ENCODE data around the gene MICAL2. TPM values are rescaled to one million over a fixed set of nuclear protein-coding genes. Genes with fewer than 3 reads are reported as not detected.

MICAL2 gene
- total RNA-seq, 1 donor from 2014 or later: 4.4 TPM

GRCh38 chr11:12155696-12156095 lies 45.3 kb downstream of the MICAL2 start:
- Mint-ChIP-seq H3K27ac (ENCODE audit: unreplicated experiment) (no peak overlapping the region), H3K27me3 (ENCODE audit: unreplicated experiment) (no peaks in the 10 kb centered on the region), H3K4me1 (ENCODE audit: low read depth, unreplicated experiment) (peaks cover 4% of the 10 kb centered on the region), H3K4me3 (ENCODE audit: unreplicated experiment) (no peak overlapping the region), H3K36me3 (ENCODE audit: unreplicated experiment) (no peaks in the 10 kb centered on the region), H3K9me3 (ENCODE audit: unreplicated experiment) (peaks cover 5% of the 10 kb centered on the region)
- no peak for DNase-seq
- TF ChIP-seq, protein P1, sequence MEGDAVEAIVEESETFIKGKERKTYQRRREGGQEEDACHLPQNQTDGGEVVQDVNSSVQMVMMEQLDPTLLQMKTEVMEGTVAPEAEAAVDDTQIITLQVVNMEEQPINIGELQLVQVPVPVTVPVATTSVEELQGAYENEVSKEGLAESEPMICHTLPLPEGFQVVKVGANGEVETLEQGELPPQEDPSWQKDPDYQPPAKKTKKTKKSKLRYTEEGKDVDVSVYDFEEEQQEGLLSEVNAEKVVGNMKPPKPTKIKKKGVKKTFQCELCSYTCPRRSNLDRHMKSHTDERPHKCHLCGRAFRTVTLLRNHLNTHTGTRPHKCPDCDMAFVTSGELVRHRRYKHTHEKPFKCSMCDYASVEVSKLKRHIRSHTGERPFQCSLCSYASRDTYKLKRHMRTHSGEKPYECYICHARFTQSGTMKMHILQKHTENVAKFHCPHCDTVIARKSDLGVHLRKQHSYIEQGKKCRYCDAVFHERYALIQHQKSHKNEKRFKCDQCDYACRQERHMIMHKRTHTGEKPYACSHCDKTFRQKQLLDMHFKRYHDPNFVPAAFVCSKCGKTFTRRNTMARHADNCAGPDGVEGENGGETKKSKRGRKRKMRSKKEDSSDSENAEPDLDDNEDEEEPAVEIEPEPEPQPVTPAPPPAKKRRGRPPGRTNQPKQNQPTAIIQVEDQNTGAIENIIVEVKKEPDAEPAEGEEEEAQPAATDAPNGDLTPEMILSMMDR (IDR thresholded peaks at IDR 0.05; ENCODE audit: partially characterized antibody, unreplicated experiment): no peak

- Mint-ChIP-seq H3K36me3 (ENCODE audit: unreplicated experiment) (no peaks in the 10 kb centered on the region), H3K4me1 (ENCODE audit: low read depth, unreplicated experiment) (peaks cover 6% of the 10 kb centered on the region), H3K4me3 (ENCODE audit: unreplicated experiment) (no peak overlapping the region), H3K27ac (ENCODE audit: unreplicated experiment) (no peak overlapping the region), H3K9me3 (ENCODE audit: unreplicated experiment) (peaks cover 5% of the 10 kb centered on the region), H3K27me3 (ENCODE audit: unreplicated experiment) (no peaks in the 10 kb centered on the region)
- TF ChIP-seq, protein P1 (IDR thresholded peaks at IDR 0.05; ENCODE audit: partially characterized antibody, unreplicated experiment): no peak
- no peak for DNase-seq
Observed at GRCh38 chr11:12156301-12157140, 46.1 kb downstream of the MICAL2 start.

GRCh38 chr11:12157241-12157661 lies 46.9 kb downstream of the MICAL2 start:
- peaks cover 5% of the 10 kb centered on the region for H3K9me3 Mint-ChIP-seq (ENCODE audit: unreplicated experiment)
- peaks cover 6% of the 10 kb centered on the region for H3K4me1 Mint-ChIP-seq (ENCODE audit: low read depth, unreplicated experiment)
- no peaks in the 10 kb centered on the region for H3K27me3 Mint-ChIP-seq (ENCODE audit: unreplicated experiment)
- H3K36me3 Mint-ChIP-seq (ENCODE audit: unreplicated experiment): no peaks in the 10 kb centered on the region
- H3K27ac Mint-ChIP-seq (ENCODE audit: unreplicated experiment): no peak overlapping the region
- no peak overlapping the region for H3K4me3 Mint-ChIP-seq (ENCODE audit: unreplicated experiment)
- no peak for DNase-seq
- TF ChIP-seq, protein P1 (IDR thresholded peaks at IDR 0.05; ENCODE audit: partially characterized antibody, unreplicated experiment): no peak

- Mint-ChIP-seq H3K27me3 (ENCODE audit: unreplicated experiment) (no peaks in the 10 kb centered on the region), H3K36me3 (ENCODE audit: unreplicated experiment) (no peaks in the 10 kb centered on the region), H3K27ac (ENCODE audit: unreplicated experiment) (no peak overlapping the region), H3K4me1 (ENCODE audit: low read depth, unreplicated experiment) (peaks cover 6% of the 10 kb centered on the region), H3K9me3 (ENCODE audit: unreplicated experiment) (peaks cover 5% of the 10 kb centered on the region), H3K4me3 (ENCODE audit: unreplicated experiment) (no peak overlapping the region)
- DNase-seq: no peak
- TF ChIP-seq, protein P1 (IDR thresholded peaks at IDR 0.05; ENCODE audit: partially characterized antibody, unreplicated experiment): no peak
Observed at GRCh38 chr11:12158909-12159308, 48.5 kb downstream of the MICAL2 start.

All from glutamatergic neuron (in vitro differentiated cells).